Gastroesophageal sphincter (tissue), 4 donors: ENCODE results near the gene ZFHX3. TPM values are rescaled to one million over a fixed set of nuclear protein-coding genes. Genes with fewer than 3 reads are reported as not detected.

Source experiments
- ATAC-seq: fragments of 150-250 bp; one replicate; pipeline ENCODE4 v1.9.1; 2016; ENCODE audit warnings: mild to moderate bottlenecking, moderate library complexity
- H3K27ac ChIP-seq, 4 donors: fragments of 200-600 bp; sonication (generic) in 3 of 4; 1 replicate in 3 of 4; 2 replicates in 1 of 4; pipeline ENCODE4 v1.5.1; 2016 to 2019
- H3K27me3 ChIP-seq: fragments of 200-600 bp; sonication (generic); one replicate; pipeline ENCODE4 v1.5.1; 2019
- H3K36me3 ChIP-seq, 2 donors: fragments of 200-600 bp; sonication (generic); one replicate each; pipeline ENCODE4 v1.5.1; 2019; ENCODE audit warnings: control low read depth in 1 of 2
- H3K4me1 ChIP-seq, 3 donors: fragments of 200-600 bp; sonication (generic); 1 replicate in 2 of 3; 2 replicates in 1 of 3; pipeline ENCODE4 v1.5.1; 2016 to 2019; ENCODE audit warnings: control low read depth in 2 of 3
- H3K4me3 ChIP-seq, 2 donors: fragments of 200-600 bp; sonication (generic); one replicate each; pipeline ENCODE4 v1.5.1; 2019; ENCODE audit warnings: mild to moderate bottlenecking in 1 of 2, moderate library complexity in 1 of 2
- H3K9me3 ChIP-seq, 3 donors: fragments of 200-600 bp; sonication (generic); one replicate each; pipeline ENCODE4 v1.5.1; 2017 to 2019; ENCODE audit warnings: control low read depth in 2 of 3
- CTCF ChIP-seq, 4 experiments: fragments of 200-600 bp in 2 of 4; fragments of 450-650 bp in 2 of 4; sonication (generic) in 1 of 4; IDR thresholded peaks; one replicate each; pipeline ENCODE4 v1.5.1; 2017 to 2019; ENCODE audit warnings: antibody characterized with exemption in 4 of 4, mild to moderate bottlenecking in 2 of 4, moderate library complexity in 2 of 4
- EP300 ChIP-seq: sonication (generic); formaldehyde crosslinking; IDR thresholded peaks from one replicate; pipeline ENCODE4 v1.6.1; 2017; ENCODE audit warnings: antibody characterized with exemption, mild to moderate bottlenecking
- POLR2A ChIP-seq, 2 donors: fragments of 450-650 bp; IDR thresholded peaks; one replicate each; pipeline ENCODE4 v1.6.1; 2017; ENCODE audit warnings: antibody characterized with exemption in 2 of 2, mild to moderate bottlenecking in 2 of 2, moderate library complexity in 1 of 2
- POLR2AphosphoS5 ChIP-seq: sonication (generic); formaldehyde crosslinking; IDR thresholded peaks from one replicate; pipeline ENCODE4 v1.6.1; 2017; ENCODE audit warnings: antibody characterized with exemption
- WGBS, 2 donors: methylation state at CpG; one replicate each; pipeline ENCODE4 v1.1.5; 2018; ENCODE audit warnings: low coverage in 1 of 2; 5-methylcytosine and 5-hydroxymethylcytosine counted together
- total RNA-seq, 4 donors: library from RNA; depleted of rRNA; stranded (reverse); fragments of >200 nt; gene quantifications; one replicate each; pipeline ENCODE4 v1.1.0, GENCODE V29; 2016

Gene ZFHX3
- total RNA-seq, 4 donors from 2014 or later, result 24.0 to 47.1 (median 29.5) TPM

DNA sequence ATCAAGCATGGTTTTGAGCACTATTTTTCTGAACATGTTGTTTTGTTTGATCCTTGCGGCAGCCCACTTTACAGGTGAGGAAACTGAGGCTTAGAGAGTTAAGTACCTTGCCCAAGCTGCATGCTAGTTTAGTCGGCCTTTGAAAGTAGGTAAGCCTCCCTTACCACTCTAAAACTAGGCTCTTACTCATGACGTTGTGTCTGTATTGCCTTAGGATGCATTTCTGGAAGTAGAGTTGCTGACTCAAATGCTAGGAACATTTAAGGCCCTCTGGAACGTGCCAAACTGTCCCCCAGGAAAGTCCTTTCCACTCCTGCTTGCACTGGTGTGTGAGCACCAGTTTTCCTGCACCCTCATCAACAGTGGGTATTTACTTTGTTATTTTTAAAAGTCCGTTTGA is 76.6 kb downstream of the ZFHX3 start:
- no peak for ATAC-seq
- TF ChIP-seq POLR2A (IDR thresholded peaks at IDR 0.05) (no peak), POLR2AphosphoS5 (no peak), CTCF (IDR thresholded peaks at IDR 0.05) (no peak), EP300 (no peak)

GRCh38 chr16:72970656-72971055 is 77.3 kb downstream of the ZFHX3 start:
- peaks cover 0 to 2% (median 0%) of the 10 kb centered on the region in 3 donors for H3K4me1 ChIP-seq
- TF ChIP-seq POLR2AphosphoS5, result no peak
- no peak for TF ChIP-seq CTCF (IDR thresholded peaks at IDR 0.05)
- TF ChIP-seq POLR2A (IDR thresholded peaks at IDR 0.05), result no peak
- no peak for TF ChIP-seq EP300
- no peaks in the 10 kb centered on the region for H3K36me3 ChIP-seq
- no peak overlapping the region for H3K27ac ChIP-seq
- whole genome bisulfite sequencing, 2 donors, result 89 to 97% methylated on average over 5 of the region's 5 CpGs
- H3K27me3 ChIP-seq, result no peaks in the 10 kb centered on the region
- H3K4me3 ChIP-seq, result no peak overlapping the region
- no peak for ATAC-seq
- H3K9me3 ChIP-seq, result no peaks in the 10 kb centered on the region

More for the DNA sequence above, 76.6 kb downstream of the ZFHX3 start:
- Histone ChIP-seq H3K36me3 (no peaks in the 10 kb centered on the region), H3K27ac (no peak overlapping the region), H3K9me3 (no peaks in the 10 kb centered on the region), H3K27me3 (no peaks in the 10 kb centered on the region), H3K4me1 (peaks cover 0 to 9% (median 0%) of the 10 kb centered on the region in 3 donors), H3K4me3 (no peak overlapping the region)
- WGBS, 2 donors, result 80 to 92% methylated on average over 5 of the region's 5 CpGs

DNA sequence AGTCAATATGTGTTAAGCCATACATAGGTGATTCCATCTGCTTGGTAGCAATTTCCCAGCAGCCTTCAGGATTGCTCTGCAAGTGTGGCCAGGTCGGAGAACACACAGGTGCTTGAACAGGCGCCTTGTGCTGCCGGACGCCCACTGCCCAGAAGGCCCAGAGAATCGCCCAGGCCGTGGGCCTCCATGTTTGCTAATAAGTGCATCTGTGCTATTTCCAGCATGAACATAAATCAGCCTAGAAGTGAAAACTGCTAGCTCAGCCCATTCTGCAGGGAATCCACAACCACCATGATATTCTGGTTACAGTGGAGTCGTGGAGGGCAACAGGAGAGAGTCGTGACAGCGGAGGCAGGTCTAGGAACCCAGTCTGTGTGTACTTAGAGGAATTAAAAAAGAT is 78.1 kb downstream of the ZFHX3 start:
- no peak for ATAC-seq

DNA sequence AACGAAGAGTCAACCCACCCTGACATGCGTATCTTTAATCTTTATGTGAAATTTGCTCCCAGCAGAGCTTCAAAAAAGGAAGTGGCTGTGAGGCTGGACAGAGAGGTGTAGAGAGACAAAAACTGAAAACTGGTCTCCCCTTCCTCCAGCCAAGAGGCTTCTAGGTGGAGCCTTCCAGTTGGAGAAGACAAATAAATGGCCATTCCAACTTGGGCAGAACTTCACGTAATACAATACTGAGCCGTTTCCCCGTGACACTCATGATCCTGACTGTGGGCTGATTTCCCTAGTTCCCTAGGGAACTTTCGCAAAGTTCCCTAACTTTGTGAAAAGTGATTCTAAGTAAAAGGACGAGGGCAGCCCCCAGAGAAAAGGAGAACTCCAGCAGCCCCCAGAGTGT is 78.8 kb downstream of the ZFHX3 start:
- Histone ChIP-seq H3K27ac (peak overlapping the region in 1 of 4 donors; percentile 31), H3K4me1 (no peaks in the 10 kb centered on the region), H3K9me3 (no peaks in the 10 kb centered on the region), H3K4me3 (no peak overlapping the region), H3K27me3 (no peaks in the 10 kb centered on the region), H3K36me3 (no peaks in the 10 kb centered on the region)
- 58 to 60% methylated on average over 2 to 7 of the region's 7 CpGs for WGBS, 2 donors
- peak; percentile 62 for ATAC-seq
- no peak for TF ChIP-seq EP300
- TF ChIP-seq CTCF (IDR thresholded peaks at IDR 0.05), result no peak
- TF ChIP-seq POLR2A (IDR thresholded peaks at IDR 0.05), result no peak
- no peak for TF ChIP-seq POLR2AphosphoS5

More for the DNA sequence above, 78.1 kb downstream of the ZFHX3 start:
- Histone ChIP-seq H3K27ac (peak overlapping the region in 1 of 4 donors; percentile 17), H3K36me3 (no peaks in the 10 kb centered on the region), H3K9me3 (no peaks in the 10 kb centered on the region), H3K4me1 (no peaks in the 10 kb centered on the region), H3K27me3 (no peaks in the 10 kb centered on the region), H3K4me3 (no peak overlapping the region)
- TF ChIP-seq POLR2A (IDR thresholded peaks at IDR 0.05) (no peak), POLR2AphosphoS5 (no peak), CTCF (IDR thresholded peaks at IDR 0.05) (no peak), EP300 (no peak)
- WGBS, 2 donors, result 97% methylated on average over 6 of the region's 9 CpGs; no CpG with 5 or more reads in 1 of the 2 donors

GRCh38 chr16:72967941-72968340 is 80.0 kb downstream of the ZFHX3 start:
- 71 to 73% methylated on average over 5 of the region's 5 CpGs for WGBS, 2 donors
- H3K4me1 ChIP-seq, result no peaks in the 10 kb centered on the region
- H3K27ac ChIP-seq, result no peak overlapping the region
- no peaks in the 10 kb centered on the region for H3K27me3 ChIP-seq
- H3K9me3 ChIP-seq, result no peaks in the 10 kb centered on the region
- H3K4me3 ChIP-seq, result no peak overlapping the region
- no peaks in the 10 kb centered on the region for H3K36me3 ChIP-seq
- TF ChIP-seq EP300 (no peak), POLR2A (IDR thresholded peaks at IDR 0.05) (no peak), POLR2AphosphoS5 (no peak)
- no peak for ATAC-seq
